Cardiac muscle cell (in vitro differentiated cells and primary cell): Measurements from ENCODE around the gene MRPS12. TPM values are rescaled to one million over a fixed set of nuclear protein-coding genes. Genes with fewer than 3 reads are reported as not detected.
A peak's percentile ranks its signal among the peaks of the same experiment; 100 is the strongest.
"Not testable (repeated sequence)": the region's sequence is repeated elsewhere in the genome, so short reads cannot be mapped to it uniquely, and the experiment has no call there.

Experiments
- DNase-seq, 2 donors: peaks; one replicate each; pipeline versions ENCODE4 v3.0.0 to v3.0.0-alpha.2; 2010 to 2017; ENCODE audit warnings: low read depth in 1 of 2, low spot score in 1 of 2
- H3K27ac ChIP-seq: fragments of 200-600 bp; sonication (generic); 2 replicates; pipeline ENCODE4 v1.5.1; 2016
- H3K27me3 ChIP-seq: fragments of 200-600 bp; sonication (generic); 2 replicates; pipeline ENCODE4 v1.6.0; 2016; ENCODE audit warnings: control low read depth
- H3K36me3 ChIP-seq: fragments of 200-600 bp; sonication (generic); 2 replicates; pipeline ENCODE4 v1.5.1; 2016; ENCODE audit warnings: control low read depth
- H3K4me1 ChIP-seq: fragments of 200-600 bp; sonication (generic); 2 replicates; pipeline ENCODE4 v1.8.1; 2017; ENCODE audit warnings: low read depth, mild to moderate bottlenecking, mixed run types
- H3K4me3 ChIP-seq: fragments of 200-600 bp; sonication (generic); 2 replicates; pipeline ENCODE4 v1.5.1; 2016; ENCODE audit warnings: mild to moderate bottlenecking
- H3K9me3 ChIP-seq: fragments of 200-600 bp; sonication (generic); 2 replicates; pipeline ENCODE4 v1.5.1; 2017; ENCODE audit warnings: low read depth, mild to moderate bottlenecking, control low read depth
- CTCF ChIP-seq: IDR thresholded peaks from 2 replicates; pipeline ENCODE4 v1.5.1; 2012; ENCODE audit warnings: low read depth, mild to moderate bottlenecking, low read length
- polyA plus RNA-seq: library from polyadenylated mRNA; unstranded; fragments of >200 nt; fragmentation: Nextera tagmentation; extraction: Ambion mirVana; gene quantifications from 2 replicates; pipeline ENCODE4 v1.2.1, GENCODE V29; 2016
- total RNA-seq: library from RNA; depleted of rRNA; stranded (reverse); fragments of >200 nt; gene quantifications from 2 replicates; pipeline ENCODE4 v1.2.3, GENCODE V29; 2016

MRPS12 gene
- total RNA-seq = 48.0 and 52.0 TPM in 2 replicates
- 72.2 and 84.7 TPM in 2 replicates for polyA plus RNA-seq

- Histone ChIP-seq H3K36me3 (peaks cover 2% of the 10 kb centered on the region), H3K27me3 (no peaks in the 10 kb centered on the region), H3K27ac (peak within 1 kb of the TSS; percentile 90), H3K4me3 (peak within 1 kb of the TSS; percentile 88), H3K9me3 (no peaks in the 10 kb centered on the region), H3K4me1 (no peaks in the 10 kb centered on the region)
- DNase-seq = peak; percentile 99 to 100
- no peak for TF ChIP-seq CTCF
Measured at GRCh38 chr19:38930776-38931520, at the start of gene MRPS12. MRPS12 (plus strand) TSS chr19:38930944; CDS start chr19:38931295, 351 bp downstream.

- H3K27ac ChIP-seq = no peak overlapping the region
- peaks cover 8% of the 10 kb centered on the region for H3K4me1 ChIP-seq
- H3K27me3 ChIP-seq = no peaks in the 10 kb centered on the region
- H3K9me3 ChIP-seq = no peaks in the 10 kb centered on the region
- H3K4me3 ChIP-seq = no peak overlapping the region
- DNase-seq = no peak
- H3K36me3 ChIP-seq = no peaks in the 10 kb centered on the region
- no peak for TF ChIP-seq CTCF
Measured at GRCh38 chr19:38883286-38883685, 47.5 kb upstream of the MRPS12 start.

GRCh38 chr19:38884691-38885090, 46.1 kb upstream of the MRPS12 start:
- H3K36me3 ChIP-seq, H3K9me3 ChIP-seq, H3K27me3 ChIP-seq, H3K4me3 ChIP-seq, H3K27ac ChIP-seq, H3K4me1 ChIP-seq, DNase-seq: not testable (repeated sequence)

- peaks cover 6% of the 10 kb centered on the region for H3K4me1 ChIP-seq
- no peak for DNase-seq
- no peaks in the 10 kb centered on the region for H3K36me3 ChIP-seq
- H3K27ac ChIP-seq = no peak overlapping the region
- no peak overlapping the region for H3K4me3 ChIP-seq
- no peaks in the 10 kb centered on the region for H3K9me3 ChIP-seq
- TF ChIP-seq CTCF = no peak
- no peaks in the 10 kb centered on the region for H3K27me3 ChIP-seq
Measured at GRCh38 chr19:38888876-38889275, 41.9 kb upstream of the MRPS12 start.

GRCh38 chr19:38889803-38890202, 40.9 kb upstream of the MRPS12 start:
- no peak for DNase-seq
- Histone ChIP-seq H3K27me3 (no peaks in the 10 kb centered on the region), H3K4me1 (peaks cover 6% of the 10 kb centered on the region), H3K9me3 (no peaks in the 10 kb centered on the region), H3K4me3 (no peak overlapping the region), H3K36me3 (no peaks in the 10 kb centered on the region), H3K27ac (no peak overlapping the region)
- no peak for TF ChIP-seq CTCF

GRCh38 chr19:38890686-38891085, 40.1 kb upstream of the MRPS12 start:
- Histone ChIP-seq H3K9me3 (no peaks in the 10 kb centered on the region), H3K27me3 (no peaks in the 10 kb centered on the region), H3K27ac (no peak overlapping the region), H3K4me1 (peaks cover 6% of the 10 kb centered on the region), H3K4me3 (no peak overlapping the region), H3K36me3 (no peaks in the 10 kb centered on the region)
- DNase-seq = no peak
- TF ChIP-seq CTCF = no peak
